K562 (cell line): ENCODE data around the gene MYO16. TPM values are rescaled to one million over a fixed set of nuclear protein-coding genes. Genes with fewer than 3 reads are reported as not detected.

ENCODE experiments used
- ATAC-seq: fragments of 200-7000 bp; cut with Tn5 transposase; 3 replicates; pipeline ENCODE4 v1.9.1; 2020; ENCODE audit warnings: moderate library complexity
- BruUV-seq: library from RNA; stranded (reverse); fragments of 400-500 nt; replicated peaks from 2 replicates; lab custom pipeline; 2021; lab: Mats Ljungman, UMichigan
- CTCF ChIA-PET: fragments of 300-600 bp; formaldehyde crosslinking; extraction: SDS; loops from one replicate; lab custom pipeline; 2021; ENCODE audit warnings: low intra/inter-chr PET ratio; lab: Yijun Ruan, JAX
- POLR2A ChIA-PET: fragments of 300-600, 350-650 bp; sonication (Branson Sonifier 250); formaldehyde crosslinking; extraction: SDS; loops from one replicate; lab custom pipeline; 2021; ENCODE audit warnings: antibody characterized with exemption, inconsistent platforms; lab: Yijun Ruan, JAX
- DNase-seq, 4 experiments: peaks; one replicate each; pipeline versions ENCODE4 v3.0.0 to v3.0.0-alpha.2; 2011 to 2018; ENCODE audit warnings: low spot score in 3 of 4, mixed read lengths in 3 of 4; ENCODE audit errors: extremely low read depth in 1 of 4
- FAIRE-seq: peaks from 2 replicates; lab custom pipeline; 2011; peaks lifted over from hg19 to GRCh38; lab: Jason Lieb, UNC
- H2AFZ ChIP-seq: 2 replicates; pipeline ENCODE4 v1.6.0; 2011; ENCODE audit warnings: low read depth, low read length, control low read depth, inconsistent platforms
- H3K27ac ChIP-seq: fragments of 200-600 bp; 3 replicates; pipeline ENCODE4 v1.8.0; 2011; ENCODE audit warnings: low read depth, mild to moderate bottlenecking, control low read depth, inconsistent platforms, low read length, moderate library complexity, mixed read lengths; ENCODE audit errors: extremely low read depth
- H3K27me3 ChIP-seq, 2 experiments: fragments of 300-600 bp in 1 of 2; 2 replicates in 1 of 2; 3 replicates in 1 of 2; pipeline versions ENCODE4 v1.6.0 to v1.8.0; 2011; ENCODE audit warnings: inconsistent platforms in 2 of 2, low read length in 2 of 2, mild to moderate bottlenecking in 1 of 2, mixed read lengths in 1 of 2, moderate library complexity in 1 of 2; ENCODE audit not compliant: control insufficient read depth in 2 of 2, insufficient read depth in 2 of 2
- H3K36me3 ChIP-seq: fragments of 300-600 bp; 3 replicates; pipeline ENCODE4 v1.8.0; 2011; ENCODE audit warnings: mild to moderate bottlenecking, low read length, inconsistent platforms; ENCODE audit not compliant: control insufficient read depth, insufficient read depth
- H3K4me1 ChIP-seq, 2 experiments: fragments of 200-600 bp in 1 of 2; replicated peaks in 1 of 2; 2 replicates in 1 of 2; 3 replicates in 1 of 2; pipeline versions ENCODE4 v1.5.1 to v1.8.0; 2011; ENCODE audit warnings: inconsistent platforms in 2 of 2, low read length in 2 of 2, mild to moderate bottlenecking in 1 of 2, mixed read lengths in 1 of 2, moderate library complexity in 1 of 2; ENCODE audit not compliant: control insufficient read depth in 2 of 2, insufficient read depth in 2 of 2
- H3K4me2 ChIP-seq: 2 replicates; pipeline ENCODE4 v1.6.1; 2011; ENCODE audit warnings: low read length, control low read depth, inconsistent platforms, mixed read lengths; ENCODE audit not compliant: insufficient read depth
- H3K4me3 ChIP-seq: fragments of 200-600 bp; sonication (generic), shearing (Covaris generic); 2 replicates; pipeline ENCODE4 v1.5.1; 2016; ENCODE audit warnings: control low read depth, inconsistent platforms
- H3K79me2 ChIP-seq: fragments of 200-600 bp; 3 replicates; pipeline ENCODE4 v1.8.0; 2011; ENCODE audit warnings: low read length, inconsistent platforms; ENCODE audit not compliant: control insufficient read depth, insufficient read depth
- H3K9ac ChIP-seq, 2 experiments: 2 replicates each; pipeline versions ENCODE4 v1.6.0 to v1.6.1; 2011; ENCODE audit warnings: low read depth in 2 of 2, low read length in 2 of 2, control low read depth in 1 of 2, inconsistent platforms in 1 of 2, mild to moderate bottlenecking in 1 of 2, mixed read lengths in 1 of 2; ENCODE audit not compliant: insufficient read depth in 1 of 2
- H3K9me1 ChIP-seq: one replicate; pipeline ENCODE4 v1.6.0; 2011; ENCODE audit warnings: inconsistent platforms, mild to moderate bottlenecking, low read length, moderate library complexity; ENCODE audit not compliant: control insufficient read depth, insufficient read depth
- H3K9me3 ChIP-seq: replicated peaks from 2 replicates; pipeline ENCODE4 v1.5.1; 2011; ENCODE audit warnings: low read depth, low read length, inconsistent platforms; ENCODE audit not compliant: control insufficient read depth, insufficient read depth
- H4K20me1 ChIP-seq: replicated peaks from 2 replicates; pipeline ENCODE4 v1.6.1; 2011; ENCODE audit warnings: low read length, inconsistent platforms, mixed read lengths; ENCODE audit not compliant: control insufficient read depth, insufficient read depth
- ARID4B ChIP-seq: sonication (generic); formaldehyde crosslinking; IDR thresholded peaks from 2 replicates; pipeline ENCODE4 v1.8.0; 2022; ENCODE audit warnings: mild to moderate bottlenecking, missing genetic modification reagents
- CTCFL ChIP-seq: IDR thresholded peaks from 2 replicates; pipeline ENCODE4 v1.6.1; 2011; ENCODE audit warnings: borderline replicate concordance, low read depth, mild to moderate bottlenecking, moderate library complexity, low read length; ENCODE audit not compliant: insufficient read depth, poor library complexity, severe bottlenecking
- E2F5 ChIP-seq: sonication (generic); formaldehyde crosslinking; IDR thresholded peaks from 2 replicates; pipeline ENCODE4 v1.8.0; 2022; ENCODE audit warnings: mild to moderate bottlenecking, missing genetic modification reagents
- EP400 ChIP-seq: fragments of 450-650 bp; IDR thresholded peaks from 2 replicates; pipeline ENCODE4 v1.6.1; 2017; ENCODE audit warnings: antibody characterized with exemption, mild to moderate bottlenecking, moderate library complexity
- ETS2 ChIP-seq: IDR thresholded peaks from 2 replicates; pipeline ENCODE4 v1.6.1; 2016; ENCODE audit warnings: borderline replicate concordance, missing genetic modification characterization, mild to moderate bottlenecking, moderate library complexity, missing compliant biosample characterization; ENCODE audit not compliant: poor library complexity, severe bottlenecking
- NONO ChIP-seq, 2 experiments: fragments of 200-400 bp in 1 of 2; fragments of 450-650 bp in 1 of 2; formaldehyde crosslinking in 1 of 2; IDR thresholded peaks; 2 replicates each; pipeline ENCODE4 v1.6.1; 2017; ENCODE audit warnings: low read depth in 2 of 2, mild to moderate bottlenecking in 2 of 2, moderate library complexity in 2 of 2, low read length in 1 of 2
- PURB ChIP-seq: sonication (generic); formaldehyde crosslinking; IDR thresholded peaks from 2 replicates; pipeline ENCODE4 v1.9.0; 2021; ENCODE audit warnings: low read depth, mild to moderate bottlenecking, missing genetic modification reagents
- RBM14 ChIP-seq: fragments of 200-400 bp; formaldehyde crosslinking; IDR thresholded peaks from 2 replicates; pipeline ENCODE4 v1.6.1; 2018; ENCODE audit warnings: low read depth, mild to moderate bottlenecking, low read length, moderate library complexity, borderline replicate concordance; ENCODE audit not compliant: insufficient read depth
- TGIF2 ChIP-seq: sonication (generic); formaldehyde crosslinking; IDR thresholded peaks from 2 replicates; pipeline ENCODE4 v1.8.1; 2022; ENCODE audit warnings: mild to moderate bottlenecking, missing genetic modification reagents, moderate library complexity
- THRB ChIP-seq: fragments of 450-650 bp; formaldehyde crosslinking; conservative IDR thresholded peaks from 2 replicates; pipeline ENCODE4 v1.4.0; 2022; ENCODE audit warnings: mild to moderate bottlenecking, missing genetic modification characterization
- ZC3H11A ChIP-seq: IDR thresholded peaks from 2 replicates; pipeline ENCODE4 v1.6.1; 2012; ENCODE audit warnings: low read depth, low read length, improper control_type of control experiment
- ZNF175 ChIP-seq: fragments of 200-800 bp; sonication (Bioruptor generic); IDR thresholded peaks from 2 replicates; pipeline ENCODE4 v1.6.1; 2016; ENCODE audit warnings: low read depth, mild to moderate bottlenecking, missing genetic modification characterization, missing compliant biosample characterization
- ZNF444 ChIP-seq: fragments of 250-450 bp; sonication (Bioruptor Pico); IDR thresholded peaks from 2 replicates; pipeline ENCODE4 v1.4.0; 2020; ENCODE audit warnings: mild to moderate bottlenecking, moderate library complexity
- ZNF77 ChIP-seq: fragments of 250-450 bp; sonication (Bioruptor Pico); IDR thresholded peaks from 2 replicates; pipeline ENCODE4 v1.5.0; 2020
- in situ Hi-C: fragments of 300-500 bp; cut with MboI; formaldehyde crosslinking; loops from 4 replicates; pipeline ENCODE4 v1.15.0; 2018; ENCODE audit warnings: inconsistent platforms, mixed read lengths
- intact Hi-C: fragments of 100-400 bp; cut with micrococcal nuclease; formaldehyde crosslinking; loops from 2 replicates; pipeline ENCODE4 v1.14.2; 2022
- polyA plus RNA-seq, 8 experiments: library from polyadenylated mRNA; depleted of rRNA in 4 of 8; stranded (reverse) in 5 of 8; unstranded in 3 of 8; fragments of >200 nt; fragmentation: Nextera tagmentation in 2 of 8; fragmentation: Illumina TruSeq in 1 of 8; extraction: Ambion mirVana in 2 of 8; extraction: Trizol in 1 of 8; gene quantifications; 2 replicates each; pipeline versions ENCODE4 v1.2.1 to v1.2.3, GENCODE V29; 2011 to 2014; ENCODE audit warnings: inconsistent platforms in 1 of 8, missing spikeins in 1 of 8
- total RNA-seq, 7 experiments: library from RNA; depleted of rRNA in 6 of 7; stranded (reverse); fragments of >200 nt in 6 of 7; fragmentation: Illumina TruSeq in 2 of 7; extraction: Trizol in 2 of 7; gene quantifications; 2 replicates each; pipeline versions ENCODE4 v1.2.1 to v1.2.3, GENCODE V29; 2011 to 2021; ENCODE audit warnings: low replicate concordance in 1 of 7

The MYO16 gene
- total and polyA plus RNA-seq, 9 of the 15 experiments (the other 6 are each of a cell fraction or from before 2014, with no cell fraction given) = 4.3 to 45.7 (median 12.1) TPM

- ATAC-seq = no peak
- no peak overlapping the region for H3K27ac ChIP-seq
- no peaks in the 10 kb centered on the region for H4K20me1 ChIP-seq
- no peaks in the 10 kb centered on the region for H3K9me3 ChIP-seq
- no peak overlapping the region for H3K4me2 ChIP-seq
- no peaks in the 10 kb centered on the region for H3K27me3 ChIP-seq
- H3K79me2 ChIP-seq = no peaks in the 10 kb centered on the region
- no peak overlapping the region for H2AFZ ChIP-seq
- FAIRE-seq = no peak
- intact Hi-C loops (no loop called here), in situ Hi-C loops (no loop called here)
- H3K9ac ChIP-seq = no peak overlapping the region
- H3K9me1 ChIP-seq = no peaks in the 10 kb centered on the region
- BruUV-seq = no TSS peak
- H3K36me3 ChIP-seq = peaks cover 11% of the 10 kb centered on the region; the same call in 1 of the 3 replicates
- no peak for DNase-seq
- ChIA-PET POLR2A (no interaction called here), CTCF (no interaction called here)
- H3K4me3 ChIP-seq = no peak overlapping the region
- no peaks in the 10 kb centered on the region for H3K4me1 ChIP-seq
- TF ChIP-seq EP400 = no peak
- no peak for TF ChIP-seq ZNF175 (CRISPR knock-in tag)
- no peak for TF ChIP-seq ZNF77
- TF ChIP-seq PURB = no peak
- no peak for TF ChIP-seq ZNF444 (CRISPR knock-in tag)
- no peak for TF ChIP-seq ZC3H11A
- no peak for TF ChIP-seq ETS2 (tag)
- TF ChIP-seq NONO (IDR thresholded peaks at IDR 0.05; ENCODE audit: low read depth in 2 of 2, low read length in 1 of 2) = no peak
- no peak for TF ChIP-seq TGIF2
- no peak for TF ChIP-seq E2F5 (CRISPR knock-in tag)
- TF ChIP-seq CTCFL = no peak
- no peak for TF ChIP-seq THRB (CRISPR knock-in tag)
- TF ChIP-seq ARID4B (CRISPR knock-in tag) = no peak
- no peak for TF ChIP-seq RBM14
Observed at GRCh38 chr13:108807841-108808240, 178.4 kb downstream of the MYO16 start.
